Amniotic epithelial cell (primary cell): ENCODE data around the gene ATAD3C.

ENCODE experiments used
- DNase-seq: peaks from one replicate; pipeline ENCODE4 v3.0.0-alpha.2; 2010; ENCODE audit warnings: low read depth

ATAD3C gene

GRCh38 chr1:1430992-1431844, 18.3 kb upstream of the ATAD3C start:
- DNase-seq, result no peak

GRCh38 chr1:1431845-1432273, 17.6 kb upstream of the ATAD3C start:
- no peak for DNase-seq

GRCh38 chr1:1432274-1432950, 17.1 kb upstream of the ATAD3C start:
- DNase-seq, result no peak

GRCh38 chr1:1432951-1433803, 16.3 kb upstream of the ATAD3C start:
- no peak for DNase-seq

DNA sequence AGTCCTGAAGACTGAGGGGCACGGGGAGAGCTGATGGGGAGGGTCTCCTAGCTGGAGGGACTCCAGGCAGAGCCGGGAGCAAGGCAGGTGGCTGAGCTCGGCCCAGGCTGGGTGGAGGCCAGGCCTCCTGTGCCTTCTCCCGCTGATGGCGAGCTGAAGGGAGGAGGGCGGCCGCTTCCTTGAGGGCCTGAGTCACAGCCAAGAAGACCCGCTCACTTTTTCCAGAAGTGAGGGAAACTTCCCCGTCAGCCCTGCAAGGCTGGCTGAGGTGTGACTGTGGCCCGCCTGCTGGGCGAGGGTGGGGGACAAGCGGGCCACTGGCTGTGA, 15.7 kb upstream of the ATAD3C start:
- peak; percentile 17 for DNase-seq

- DNase-seq, result no peak
These were observed 15.2 kb upstream of the ATAD3C start for GRCh38 chr1:1434131-1434823.

GRCh38 chr1:1434824-1435105, 14.7 kb upstream of the ATAD3C start:
- no peak for DNase-seq

GRCh38 chr1:1435106-1435903, 14.2 kb upstream of the ATAD3C start, which contains the start of gene VWA1:
Gene VWA1, plus strand, starts transcription at chr1:1435690. Its CDS starts 59 bp downstream, at chr1:1435749.
- DNase-seq, result peak; percentile 50

GRCh38 chr1:1435911-1436629, 13.4 kb upstream of the ATAD3C start:
- no peak for DNase-seq

GRCh38 chr1:1436630-1437032, 12.9 kb upstream of the ATAD3C start:
- DNase-seq, result no peak

DNA sequence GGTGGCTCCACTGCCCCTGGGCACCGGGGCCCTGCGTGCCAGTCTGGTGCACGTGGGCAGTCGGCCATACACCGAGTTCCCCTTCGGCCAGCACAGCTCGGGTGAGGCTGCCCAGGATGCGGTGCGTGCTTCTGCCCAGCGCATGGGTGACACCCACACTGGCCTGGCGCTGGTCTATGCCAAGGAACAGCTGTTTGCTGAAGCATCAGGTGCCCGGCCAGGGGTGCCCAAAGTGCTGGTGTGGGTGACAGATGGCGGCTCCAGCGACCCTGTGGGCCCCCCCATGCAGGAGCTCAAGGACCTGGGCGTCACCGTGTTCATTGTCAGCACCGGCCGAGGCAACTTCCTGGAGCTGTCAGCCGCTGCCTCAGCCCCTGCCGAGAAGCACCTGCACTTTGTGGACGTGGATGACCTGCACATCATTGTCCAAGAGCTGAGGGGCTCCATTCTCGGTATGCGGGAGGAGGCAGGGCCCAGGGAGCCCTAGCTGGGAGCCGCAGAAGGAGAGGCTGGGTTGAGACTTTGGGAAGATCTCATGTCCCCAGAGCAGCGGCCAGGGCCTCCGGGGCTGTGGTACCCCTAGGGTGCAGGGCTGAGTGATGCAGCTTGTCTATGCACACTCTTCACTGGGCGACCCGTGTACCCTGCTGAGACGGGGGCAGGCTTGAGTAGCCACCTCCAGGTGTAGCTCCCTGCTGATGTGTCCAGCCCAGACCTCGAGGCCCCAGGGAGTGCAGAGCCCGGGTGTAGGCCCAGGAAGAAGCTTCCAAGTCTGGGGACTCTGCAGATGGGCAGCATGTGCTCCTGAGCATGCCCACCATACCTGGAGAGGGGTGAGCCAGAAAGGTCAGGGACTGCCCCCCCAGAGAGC, 12.2 kb upstream of the ATAD3C start:
- no peak for DNase-seq

DNA sequence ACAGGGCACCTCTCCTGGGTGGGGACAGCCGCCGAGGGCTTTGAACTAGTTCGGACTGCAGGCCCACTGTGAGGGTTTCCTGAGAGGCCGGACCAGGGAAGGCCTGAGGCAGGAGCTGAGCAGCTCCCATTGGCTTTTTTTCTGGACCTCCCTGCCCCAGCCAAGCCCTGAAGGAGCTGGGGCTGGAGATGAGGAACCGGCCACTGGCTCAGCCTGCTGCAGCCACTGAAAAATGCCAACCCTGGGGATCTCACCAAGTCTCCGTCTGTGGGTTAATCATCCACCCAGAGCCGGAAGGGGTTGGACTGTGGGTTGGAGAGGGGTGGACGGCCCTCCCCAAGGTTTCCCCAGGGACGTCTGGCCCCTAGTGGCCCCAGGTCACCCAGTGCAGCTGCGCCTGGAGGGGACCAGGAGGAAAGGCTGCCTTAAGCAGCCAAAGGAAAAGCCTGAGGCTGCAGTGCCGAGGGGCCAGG, 11.5 kb upstream of the ATAD3C start:
- peak; percentile 17 for DNase-seq

DNA sequence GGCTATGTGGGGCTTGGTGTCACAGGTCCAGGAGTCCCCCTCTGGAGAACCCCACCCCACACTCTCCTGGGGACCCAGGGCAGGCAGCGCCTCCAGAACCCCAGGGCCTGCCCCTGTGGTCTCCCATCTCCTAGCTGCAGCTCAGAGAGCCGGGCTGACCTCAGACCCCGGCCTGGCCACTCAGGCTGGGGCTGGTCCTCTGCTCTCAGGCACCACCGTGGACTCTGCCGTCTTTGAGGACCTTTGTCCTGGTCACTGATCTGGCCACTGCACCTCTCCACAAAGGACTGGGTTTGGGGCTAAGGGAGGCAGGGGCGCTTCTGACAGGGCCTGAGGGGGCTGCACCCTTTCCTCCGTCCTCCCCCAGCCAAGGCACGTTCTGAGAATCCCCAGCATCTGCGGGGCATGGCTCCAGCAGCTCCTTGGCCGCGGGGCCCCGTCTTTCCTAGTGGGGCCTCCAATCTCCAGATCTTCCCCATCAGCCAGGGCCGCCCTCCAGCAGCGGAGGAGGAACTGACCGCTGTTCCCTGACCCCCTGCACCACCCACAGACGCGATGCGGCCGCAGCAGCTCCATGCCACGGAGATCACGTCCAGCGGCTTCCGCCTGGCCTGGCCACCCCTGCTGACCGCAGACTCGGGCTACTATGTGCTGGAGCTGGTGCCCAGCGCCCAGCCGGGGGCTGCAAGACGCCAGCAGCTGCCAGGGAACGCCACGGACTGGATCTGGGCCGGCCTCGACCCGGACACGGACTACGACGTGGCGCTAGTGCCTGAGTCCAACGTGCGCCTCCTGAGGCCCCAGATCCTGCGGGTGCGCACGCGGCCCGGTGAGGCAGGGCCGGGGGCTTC, 10.7 kb upstream of the ATAD3C start:
- no peak for DNase-seq

- DNase-seq, result no peak
These were observed 9.8 kb upstream of the ATAD3C start for GRCh38 chr1:1439546-1440261.

- DNase-seq, result no peak
These were observed 9.1 kb upstream of the ATAD3C start for GRCh38 chr1:1440262-1441001.

DNA sequence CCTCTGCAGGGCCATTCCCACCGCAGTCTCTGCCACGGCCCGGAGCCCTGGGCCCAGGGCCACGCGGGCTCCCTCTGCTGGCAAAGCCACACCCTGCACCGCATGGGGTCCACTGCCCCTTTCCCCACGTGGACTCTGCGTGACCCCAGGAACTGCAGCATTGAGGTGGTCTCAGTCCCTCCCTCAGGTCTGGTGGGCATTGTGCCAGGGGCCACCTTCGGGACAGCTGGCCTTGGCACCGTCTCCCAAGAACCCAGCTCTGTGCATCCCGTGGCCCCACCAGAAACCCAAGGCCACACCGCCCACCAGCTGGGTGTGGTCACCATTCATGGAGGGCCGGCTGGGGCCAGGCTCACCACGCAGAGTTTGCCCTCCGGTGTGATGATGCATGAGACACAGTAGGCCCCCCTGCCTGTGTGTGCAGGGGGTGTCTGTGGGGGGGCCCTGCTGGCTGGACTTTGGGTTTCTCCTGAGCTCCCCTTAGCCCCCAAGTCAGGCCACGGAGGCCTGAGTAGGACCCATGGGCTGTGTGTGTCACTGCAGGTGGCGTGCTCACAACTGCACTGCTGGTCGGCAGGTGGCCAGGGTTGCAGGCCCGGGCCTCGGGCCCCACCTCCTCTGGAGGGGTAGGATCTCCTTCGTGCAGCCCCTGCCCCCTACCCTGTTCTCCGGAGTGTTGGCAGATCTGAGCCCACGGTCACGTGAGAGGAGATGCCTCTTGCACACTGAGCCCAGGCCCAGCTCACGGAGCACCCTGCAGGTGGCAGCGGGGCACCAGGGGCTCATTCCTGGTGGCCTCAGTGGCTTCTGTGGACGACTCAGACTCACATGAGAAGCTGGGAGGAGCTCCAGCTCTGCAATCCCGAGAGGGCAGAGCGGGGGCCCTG, 8.2 kb upstream of the ATAD3C start:
- peak; percentile 13 for DNase-seq
